Measurements from ENCODE around the gene NFKBIE.
A peak's percentile ranks its signal among the peaks of the same experiment; 100 is the strongest.

NFKBIE gene

GRCh38 chr6:44250067-44250717 lies 15.2 kb downstream of the NFKBIE start:
- intact Hi-C loops (cut with DNase I) = no loop called here
- DNase-seq = no peak

- peak in 2 of 10 donors; percentile 34 to 62 for DNase-seq
- intact Hi-C loops (cut with DNase I) = no loop called here
Measured at GRCh38 chr6:44249082-44249748, 16.1 kb downstream of the NFKBIE start.

DNA sequence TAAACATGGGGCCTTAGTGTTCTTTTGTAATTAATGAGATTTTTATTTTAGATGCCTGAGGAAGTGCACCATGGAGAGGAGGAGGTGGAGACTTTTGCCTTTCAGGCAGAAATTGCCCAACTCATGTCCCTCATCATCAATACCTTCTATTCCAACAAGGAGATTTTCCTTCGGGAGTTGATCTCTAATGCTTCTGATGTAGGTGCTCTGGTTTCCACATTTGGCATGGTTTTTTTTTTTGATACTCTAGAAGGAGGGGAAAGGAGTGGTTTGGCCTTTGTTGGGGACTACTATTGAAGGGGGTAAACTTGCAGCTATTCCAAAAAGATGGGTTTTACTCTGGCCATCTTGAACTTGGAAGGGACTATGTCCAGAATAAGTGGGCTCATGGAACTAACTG lies 16.8 kb downstream of the NFKBIE start:
- intact Hi-C loops (cut with DNase I) = no loop called here
- no peak for DNase-seq

DNA sequence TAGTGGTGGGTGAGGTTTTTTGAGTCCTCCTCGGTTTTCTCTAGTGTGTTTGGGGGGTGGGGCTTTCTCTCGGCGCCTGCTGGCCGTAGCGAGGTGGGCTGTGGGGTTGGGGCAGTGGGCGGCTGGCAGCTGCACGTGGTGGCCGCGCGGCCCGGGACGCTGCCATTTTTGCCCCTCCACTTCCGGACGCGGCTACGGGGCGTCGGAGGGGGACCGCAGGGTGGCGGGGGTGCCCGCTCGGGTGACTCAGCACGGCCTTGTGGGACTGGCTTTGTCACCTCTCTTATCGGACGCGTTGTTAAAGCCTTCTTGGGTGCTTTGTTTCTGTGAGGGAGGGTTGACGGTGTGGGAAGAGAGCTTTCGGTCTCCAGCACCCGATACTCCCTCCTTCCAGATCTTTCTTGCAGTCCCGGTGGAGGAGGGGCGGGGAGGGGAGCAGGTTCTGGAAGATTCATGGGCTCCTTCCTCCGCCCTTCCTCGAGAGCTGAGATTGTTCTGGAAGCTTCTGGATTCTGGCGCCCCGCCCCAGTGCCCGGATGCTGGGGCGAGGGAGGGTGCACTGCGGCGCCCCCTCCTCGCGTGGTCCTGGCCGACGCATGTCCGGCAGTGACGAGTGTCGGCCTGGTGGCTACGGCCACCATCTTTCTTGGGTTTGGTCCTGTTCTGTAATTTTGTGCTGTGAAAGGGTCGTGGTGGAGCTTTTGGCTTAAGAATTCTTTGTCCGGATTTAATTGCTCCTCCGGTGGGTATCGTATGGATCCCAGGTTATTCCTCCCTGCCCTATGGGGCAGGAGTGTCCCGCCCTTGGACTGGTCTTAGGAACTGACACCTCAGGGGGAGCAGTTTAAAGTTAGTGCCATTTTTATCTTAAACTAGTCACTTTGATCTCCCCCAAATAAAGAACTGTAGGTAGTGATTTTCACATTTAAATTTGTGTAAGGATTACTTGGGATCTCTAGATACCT lies 17.7 kb downstream of the NFKBIE start:
- intact Hi-C loops (cut with DNase I) = loop anchor here (1.0 kb wide), 1 partner anchor 10 kb away; the partner anchor contains the start of gene SLC35B2
- peak; percentile 44 to 95 (median 66) for DNase-seq

- intact Hi-C loops (cut with DNase I) = loop anchor here (1.0 kb wide), 1 partner anchor 11 kb away; the partner anchor contains the start of gene SLC35B2
- peak; percentile 91 to 99 (median 93) for DNase-seq
Measured at GRCh38 chr6:44246663-44247337, 18.6 kb downstream of the NFKBIE start, which contains the start of gene HSP90AB1. Gene HSP90AB1, plus strand, starts transcription at chr6:44247101. Its CDS starts 1,529 bp downstream, at chr6:44248630.

DNA sequence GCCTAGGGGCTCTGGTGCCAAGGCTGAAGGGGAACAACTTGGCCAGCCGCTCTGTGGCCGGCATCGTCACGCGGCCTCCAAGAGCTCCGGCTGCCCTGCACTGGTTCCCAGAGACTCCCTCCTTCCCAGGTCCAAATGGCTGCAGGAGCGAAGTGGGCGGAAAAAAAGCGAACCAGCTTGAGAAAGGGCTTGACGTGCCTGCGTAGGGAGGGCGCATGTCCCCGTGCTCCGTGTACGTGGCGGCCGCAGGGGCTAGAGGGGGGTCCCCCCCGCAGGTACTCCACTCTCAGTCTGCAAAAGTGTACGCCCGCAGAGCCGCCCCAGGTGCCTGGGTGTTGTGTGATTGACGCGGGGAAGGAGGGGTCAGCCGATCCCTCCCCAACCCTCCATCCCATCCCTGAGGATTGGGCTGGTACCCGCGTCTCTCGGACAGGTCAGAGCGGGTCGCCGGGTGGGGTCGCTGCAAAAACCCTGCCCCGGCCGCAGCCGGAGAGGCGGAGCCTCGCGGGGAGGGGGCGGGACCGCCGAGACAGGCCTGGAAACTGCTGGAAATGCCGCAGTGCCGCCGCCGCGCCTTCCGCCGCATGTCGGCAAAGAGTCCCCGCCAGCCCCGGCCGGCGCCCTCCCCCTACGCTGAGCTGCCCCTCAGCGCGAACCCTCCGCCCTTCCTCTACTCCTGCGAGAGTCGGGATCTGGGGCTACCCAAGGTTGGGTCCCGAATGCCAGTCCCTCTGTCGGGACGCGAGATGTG lies 19.3 kb downstream of the NFKBIE start:
- peak; percentile 70 to 98 (median 80) for DNase-seq
- intact Hi-C loops (cut with DNase I) = no loop called here

- no peak for DNase-seq
- intact Hi-C loops (cut with DNase I) = no loop called here
Measured at GRCh38 chr6:44245391-44245911, 19.9 kb downstream of the NFKBIE start.

DNA sequence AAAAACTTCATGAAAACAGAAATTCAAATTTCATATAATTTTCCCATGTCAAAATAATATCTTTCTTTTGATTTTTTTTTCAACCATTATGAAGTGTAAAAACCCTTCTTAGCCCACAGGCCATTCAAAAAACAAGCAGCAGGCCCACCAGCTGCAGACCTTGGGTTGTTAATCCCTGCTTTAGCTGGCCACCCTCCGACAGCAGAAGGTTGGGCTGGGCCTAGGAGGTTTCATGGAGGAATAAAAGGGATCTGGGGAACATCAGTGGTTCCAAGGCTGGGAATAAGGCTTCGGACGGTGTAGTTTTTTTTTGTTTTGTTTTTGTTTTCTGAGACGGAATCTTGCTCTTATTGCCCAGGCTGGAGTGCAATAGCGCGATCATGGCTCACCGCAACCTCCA lies 22.0 kb downstream of the NFKBIE start:
- intact Hi-C loops (cut with DNase I) = no loop called here
- DNase-seq = peak in 2 of 10 donors; percentile 2 to 11

DNA sequence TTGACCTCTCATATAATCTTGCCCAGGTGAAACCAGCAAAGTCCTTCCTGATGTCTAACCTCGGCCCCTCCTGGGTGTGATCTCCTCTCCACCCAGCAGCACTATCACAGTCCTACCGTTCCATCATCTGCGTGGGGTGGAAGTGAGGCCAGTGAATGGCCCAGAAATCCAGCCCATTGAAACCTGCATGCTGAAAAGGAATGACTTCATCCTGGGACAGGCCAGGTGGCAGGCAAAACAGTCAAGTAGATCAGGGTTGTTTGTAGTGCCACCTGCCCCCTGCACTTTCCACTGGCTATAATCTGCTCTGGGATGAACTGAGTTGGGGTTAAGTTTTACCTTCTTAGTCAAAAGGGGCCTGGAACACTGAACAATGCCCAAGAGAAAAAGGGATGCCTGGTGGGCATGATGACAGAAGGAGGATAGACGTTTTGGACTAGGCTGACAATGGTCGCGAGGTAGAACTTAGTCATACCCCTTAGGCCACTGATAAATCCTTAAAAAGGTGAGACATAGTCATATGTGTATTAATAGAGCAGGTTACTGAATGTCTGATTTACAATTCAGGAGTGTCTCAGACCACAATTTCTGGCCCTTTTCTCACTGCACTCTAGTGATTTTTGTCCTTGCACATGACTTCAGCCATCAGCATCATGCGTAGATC lies 26.5 kb downstream of the NFKBIE start:
- peak in 3 of 10 donors; percentile 48 to 61 (median 58) for DNase-seq
- intact Hi-C loops (cut with DNase I) = loop anchor here (1.0 to 5.0 kb wide), 2 partner anchors 67 to 142 kb away; no protein-coding TSS in a partner anchor

DNA sequence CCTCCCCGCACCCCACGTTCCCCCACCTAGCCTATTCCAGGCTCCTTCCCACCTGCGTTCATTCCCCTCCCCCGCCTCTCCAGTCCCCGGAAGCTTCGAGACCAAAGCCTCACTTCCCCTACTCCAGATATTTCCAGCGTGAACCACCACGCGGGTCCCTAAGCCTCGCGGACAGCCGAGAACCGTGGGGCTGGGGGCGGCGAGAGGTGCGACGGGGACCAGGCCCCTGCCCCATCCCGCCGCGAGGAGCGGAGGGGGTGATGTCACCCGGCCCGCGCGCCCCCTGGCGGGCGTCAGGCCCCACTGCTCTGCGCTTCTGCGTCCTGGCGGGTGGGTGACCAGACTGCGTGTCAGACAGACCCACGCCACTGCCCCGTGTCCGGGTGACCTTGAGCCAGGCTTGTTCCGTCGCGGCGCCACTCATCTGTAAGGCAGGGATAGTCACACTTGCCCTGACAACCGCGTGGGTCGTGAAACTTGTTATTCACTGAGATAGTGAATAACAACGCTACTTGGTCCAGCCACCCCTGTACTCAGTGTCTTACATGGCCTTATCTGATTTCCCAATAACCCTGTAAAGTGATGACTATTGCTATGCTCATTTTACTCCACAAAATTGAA lies 27.4 kb downstream of the NFKBIE start:
- intact Hi-C loops (cut with DNase I) = loop anchor here (1.0 to 5.0 kb wide), 2 partner anchors 66 to 141 kb away; no protein-coding TSS in a partner anchor
- peak; percentile 56 to 97 (median 84) for DNase-seq

DNA sequence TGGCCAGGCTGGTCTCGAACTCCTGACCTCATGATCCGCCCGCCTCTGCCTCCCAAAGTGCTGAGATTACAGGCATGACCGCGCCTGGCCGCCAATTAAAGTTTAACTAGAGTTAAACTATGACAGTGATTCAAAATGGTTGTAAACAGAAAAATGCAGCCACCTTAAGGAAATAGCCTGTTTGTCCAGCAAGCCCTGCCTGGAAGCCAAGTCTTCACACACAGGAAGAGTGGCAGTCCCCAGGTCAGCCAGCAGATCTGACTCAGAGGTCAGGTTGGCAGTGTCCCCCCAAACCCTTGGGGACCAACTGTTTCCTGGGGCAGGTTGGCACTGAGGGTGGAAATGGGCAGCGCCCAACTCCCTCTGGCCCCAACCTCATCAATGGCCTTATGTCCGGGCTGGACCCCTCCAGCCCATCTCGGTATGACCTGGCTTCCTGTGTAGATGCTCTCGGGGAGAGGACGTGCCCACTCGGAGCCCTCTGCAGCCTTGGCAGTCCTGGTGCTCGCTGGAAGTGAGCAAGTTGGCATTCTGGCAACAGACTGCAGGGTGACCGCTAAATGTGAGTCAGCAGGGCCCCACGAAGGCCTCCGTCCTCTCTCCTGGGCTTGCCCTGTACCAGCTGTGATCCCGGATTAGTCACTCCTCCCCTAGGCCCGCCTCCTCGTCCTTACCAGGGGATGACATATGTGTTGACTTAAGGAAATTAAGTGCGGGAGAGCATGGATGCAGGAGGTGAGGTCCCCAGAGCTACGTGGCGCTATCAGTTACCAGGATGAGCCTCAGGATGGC lies 28.1 kb downstream of the NFKBIE start:
- DNase-seq = peak; percentile 50 to 96 (median 71)
- intact Hi-C loops (cut with DNase I) = loop anchor here (5.0 kb wide), 1 partner anchor 140 kb away; no protein-coding TSS in a partner anchor

DNA sequence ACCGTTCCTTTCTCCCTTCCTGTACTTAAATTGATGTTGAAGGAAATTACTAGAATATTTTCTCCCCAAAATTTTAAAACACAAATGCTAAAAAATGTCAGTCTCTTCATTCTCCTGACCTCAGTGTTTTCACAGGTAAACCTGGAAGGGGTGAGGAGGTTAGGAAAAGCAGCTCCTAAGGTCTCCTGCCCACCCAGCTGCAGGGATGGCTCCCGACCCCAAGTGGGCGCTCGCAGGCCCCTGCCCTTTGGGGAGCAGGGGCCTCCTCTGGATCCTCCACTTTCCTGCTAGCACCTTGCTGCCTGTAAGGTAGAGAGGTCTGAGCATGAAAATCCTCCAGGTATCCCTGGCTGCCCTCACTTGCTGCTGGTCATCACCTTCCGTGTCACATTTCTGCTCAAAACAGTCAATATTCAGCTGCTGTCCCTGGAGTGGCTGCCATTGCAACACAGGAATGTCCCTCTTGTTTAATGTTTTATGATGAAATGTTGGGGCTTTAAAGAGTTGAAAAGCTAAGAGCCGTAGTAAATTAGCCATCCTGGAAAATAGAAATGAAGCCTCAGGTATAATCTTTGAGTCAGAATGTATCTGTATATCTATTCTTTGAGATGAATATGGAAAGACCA lies 29.3 kb downstream of the NFKBIE start:
- DNase-seq = peak in 1 of 10 donors; percentile 12
- intact Hi-C loops (cut with DNase I) = loop anchor here (5.0 kb wide), 1 partner anchor 139 kb away; no protein-coding TSS in a partner anchor

DNA sequence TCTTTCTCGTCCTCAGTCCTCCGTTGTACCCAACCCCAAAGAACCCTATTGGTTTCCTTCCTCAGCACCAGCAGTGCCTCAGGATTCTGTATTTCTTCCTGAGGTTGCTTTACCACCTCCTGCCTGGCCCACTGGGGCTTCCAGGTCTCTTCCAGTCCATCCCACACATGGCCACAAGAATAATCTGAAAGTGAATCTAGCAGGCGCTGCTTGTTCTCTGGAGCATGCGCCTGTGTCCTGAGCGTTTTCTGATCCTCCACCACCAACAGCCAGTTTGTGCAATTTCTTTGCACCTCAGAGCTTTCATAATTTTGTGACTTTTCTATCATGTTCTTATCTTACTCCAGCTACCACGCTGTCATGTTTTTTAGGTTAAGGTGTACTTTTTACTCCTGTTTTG lies 30.1 kb downstream of the NFKBIE start:
- intact Hi-C loops (cut with DNase I) = loop anchor here (5.0 kb wide), 1 partner anchor 138 kb away; no protein-coding TSS in a partner anchor
- DNase-seq = peak in 3 of 10 donors; percentile 10 to 46 (median 19)

GRCh38 chr6:44234101-44235025 lies 31.0 kb downstream of the NFKBIE start:
- intact Hi-C loops (cut with DNase I) = loop anchor here (1.0 to 5.0 kb wide), 2 partner anchors 62 to 137 kb away; no protein-coding TSS in a partner anchor
- peak; percentile 70 to 97 (median 82) for DNase-seq

GRCh38 chr6:44233567-44234100 lies 31.7 kb downstream of the NFKBIE start:
- intact Hi-C loops (cut with DNase I) = loop anchor here (1.0 kb wide), 1 partner anchor 61 kb away; no protein-coding TSS in a partner anchor
- peak in 2 of 10 donors; percentile 41 to 74 for DNase-seq

Measured in posterior cingulate gyrus (tissue), 11 donors.